Activated naive CD8-positive, alpha-beta T cell treated with anti-CD3 and anti-CD28 coated beads, Interleukin-2, amount 50 U/mL, for 16 hours (primary cell): Measurements from ENCODE around the gene STARD5.
A peak's percentile ranks its signal among the peaks of the same experiment; 100 is the strongest.

ENCODE experiments used
- DNase-seq: peaks from one replicate; pipeline ENCODE4 v3.0.0-alpha.2; 2020; ENCODE audit warnings: low read depth, low spot score

STARD5 gene

GRCh38 chr15:81274931-81275707, 48.8 kb downstream of the STARD5 start:
- DNase-seq = peak; percentile 55

GRCh38 chr15:81274255-81274654, 49.7 kb downstream of the STARD5 start:
- DNase-seq = no peak

- DNase-seq = no peak
These were observed 50.1 kb downstream of the STARD5 start for GRCh38 chr15:81273855-81274254.

GRCh38 chr15:81273200-81273599, 50.7 kb downstream of the STARD5 start:
- no peak for DNase-seq

GRCh38 chr15:81271761-81272644, 51.9 kb downstream of the STARD5 start:
- no peak for DNase-seq

- DNase-seq = no peak
These were observed 53.0 kb downstream of the STARD5 start for GRCh38 chr15:81270781-81271491.

GRCh38 chr15:81270188-81270587, 53.8 kb downstream of the STARD5 start:
- DNase-seq = no peak

- DNase-seq = no peak
These were observed 54.9 kb downstream of the STARD5 start for GRCh38 chr15:81268881-81269601.

- no peak for DNase-seq
These were observed 55.6 kb downstream of the STARD5 start for GRCh38 chr15:81268340-81268739.

- DNase-seq = peak; percentile 81
These were observed 57.8 kb downstream of the STARD5 start for GRCh38 chr15:81265944-81266775.

GRCh38 chr15:81265256-81265943, 58.5 kb downstream of the STARD5 start:
- DNase-seq = no peak

GRCh38 chr15:81264072-81264857, 59.7 kb downstream of the STARD5 start:
- no peak for DNase-seq

- no peak for DNase-seq
These were observed 60.5 kb downstream of the STARD5 start for GRCh38 chr15:81263477-81263876.

- no peak for DNase-seq
These were observed 62.6 kb downstream of the STARD5 start for GRCh38 chr15:81261172-81261811.

GRCh38 chr15:81259760-81260298, 64.1 kb downstream of the STARD5 start:
- DNase-seq = no peak
